Adrenal gland (tissue), 12 donors: Measurements from ENCODE around the gene AARS1. TPM values are rescaled to one million over a fixed set of nuclear protein-coding genes. Genes with fewer than 3 reads are reported as not detected.

Experiments used
- DNase-seq, 7 donors: peaks; one replicate each; pipeline ENCODE4 v3.0.0-alpha.2; 2019 to 2020
- H3K27ac ChIP-seq, 5 donors: fragments of 200-600 bp; sonication (generic) in 4 of 5; 1 replicate in 3 of 5; 2 replicates in 2 of 5; pipeline versions ENCODE4 v1.5.1 to v1.8.0; 2016 to 2020; ENCODE audit warnings: mild to moderate bottlenecking in 1 of 5
- H3K27me3 ChIP-seq: fragments of 200-600 bp; 2 replicates; pipeline ENCODE4 v1.8.0; 2021
- H3K36me3 ChIP-seq, 2 donors: fragments of 200-600 bp; replicated peaks in 1 of 2; 1 replicate in 1 of 2; 2 replicates in 1 of 2; pipeline versions ENCODE4 v1.5.1 to v1.8.0; 2018 to 2022
- H3K4me1 ChIP-seq, 2 donors: fragments of 200-600 bp; replicated peaks in 1 of 2; 1 replicate in 1 of 2; 2 replicates in 1 of 2; pipeline versions ENCODE4 v1.5.1 to v1.8.0; 2018 to 2021
- H3K4me3 ChIP-seq, 4 donors: fragments of 200-600 bp; sonication (generic) in 3 of 4; one replicate each; pipeline ENCODE4 v1.5.1; 2016 to 2018
- H3K9me3 ChIP-seq, 3 donors: fragments of 200-600 bp; sonication (generic) in 1 of 3; replicated peaks in 1 of 3; 1 replicate in 2 of 3; 2 replicates in 1 of 3; pipeline versions ENCODE4 v1.5.1 to v1.8.0; 2016 to 2021
- POLR2A ChIP-seq, 2 donors: fragments of 450-650 bp; IDR thresholded peaks; one replicate each; pipeline ENCODE4 v1.6.1; 2017; ENCODE audit warnings: antibody characterized with exemption in 2 of 2, mild to moderate bottlenecking in 2 of 2, moderate library complexity in 1 of 2
- WGBS, 4 donors: extraction: QIAGEN DNeasy Blood & Tissue Kit in 2 of 4; methylation state at CpG; one replicate each; pipeline versions ENCODE4 v1.1.5 to v1.1.7; 2013 to 2017; 5-methylcytosine and 5-hydroxymethylcytosine counted together
- intact Hi-C, 2 donors: fragments of 100-400 bp; cut with DNase I; formaldehyde crosslinking; loops; one replicate each; pipeline versions ENCODE4 v1.14.1 to v1.15.0; 2022 to 2023
- polyA plus RNA-seq, 3 donors: library from polyadenylated mRNA; stranded (reverse); fragments of 200-250 nt in 2 of 3; fragments of 350-450 nt in 1 of 3; fragmentation: Illumina TruSeq in 1 of 3; extraction: RNeasy Lipid Tissue Mini Kit (QIAGEN cat#74804) in 1 of 3; gene quantifications; one replicate each; pipeline ENCODE4 v1.2.3, GENCODE V29; 2013 to 2014
- total RNA-seq, 9 donors: library from RNA; depleted of rRNA in 4 of 9; stranded (reverse); fragments of >200 nt in 4 of 9; fragments of 120-200 nt in 1 of 9; fragmentation: NEBNext Ultra II Directional in 1 of 9; extraction: Animal tissue kit (Norgen Biotek cat#: 25700) in 1 of 9; gene quantifications; one replicate each; pipeline versions ENCODE4 v1.1.0 to v1.2.4, GENCODE V29; 2013 to 2023
- TF ChIP-seq, protein P1 (sequence below), 6 experiments: fragments of 450-650 bp in 4 of 6; fragments of 200-600 bp in 2 of 6; sonication (generic) in 1 of 6; IDR thresholded peaks; 1 replicate in 5 of 6; 2 replicates in 1 of 6; pipeline versions ENCODE4 v1.5.1 to v1.8.0; 2016 to 2021; ENCODE audit warnings: antibody characterized with exemption in 6 of 6, mild to moderate bottlenecking in 2 of 6, moderate library complexity in 1 of 6
- donor health status: healthy with polysubstance abuse.
- donor health status: Bipolar disorder and iron deficiency.
- donor health status: DM: yes; HTN: yes; CAD: no.
- donor health status: DM: no; HTN: no; CAD: no.
- donor health status: DM: no; HTN: no; CAD: no.
- donor health status: DM: yes; HTN: yes; CAD: no.

AARS1 gene
- total and polyA plus RNA-seq, 12 donors = 31.2 to 120 (median 92.0) TPM

DNA sequence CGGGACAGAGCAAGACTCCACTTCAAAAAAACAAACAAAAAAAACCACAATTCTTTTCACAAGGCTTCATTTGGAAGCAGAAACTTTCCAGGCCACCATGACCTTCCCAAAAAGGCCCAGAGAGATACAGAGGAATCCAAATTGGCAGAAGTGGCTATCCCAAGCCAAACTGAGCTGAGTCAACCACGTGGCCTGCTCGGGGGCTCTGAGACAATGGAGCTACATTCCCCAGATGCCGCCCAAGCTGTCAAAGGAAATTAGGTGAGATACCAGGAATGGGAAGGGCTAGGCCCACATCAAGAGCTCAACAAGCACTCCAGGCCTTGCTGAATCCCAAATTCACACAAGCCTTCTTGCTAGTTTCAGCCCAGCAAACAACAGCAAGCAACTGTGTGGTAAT lies 31.9 kb downstream of the AARS1 start:
- intact Hi-C loops = loop anchor here in 1 of 2 donors (10.0 kb wide), 1 partner anchor 103 kb away; no protein-coding TSS in a partner anchor

DNA sequence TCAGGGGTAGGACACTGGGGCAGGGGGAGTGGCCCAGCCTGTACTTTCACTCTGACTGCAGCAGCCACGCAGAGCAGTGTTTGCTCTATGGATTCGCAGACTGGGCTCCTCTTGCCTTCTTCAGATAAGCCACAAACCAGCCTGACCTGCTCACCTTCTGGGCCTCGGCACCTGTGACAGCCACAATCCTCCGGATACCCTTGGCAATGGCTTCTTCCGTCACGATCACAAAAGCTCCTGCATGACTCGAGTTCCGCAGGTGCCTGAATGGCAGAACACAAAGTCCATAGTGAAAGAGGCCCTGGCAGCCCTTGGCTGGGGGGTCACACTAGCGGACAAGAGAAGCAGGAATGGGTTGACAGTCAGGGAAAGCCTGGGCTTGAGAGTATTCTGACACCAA lies 33.7 kb downstream of the AARS1 start:
- TF ChIP-seq, protein P1, sequence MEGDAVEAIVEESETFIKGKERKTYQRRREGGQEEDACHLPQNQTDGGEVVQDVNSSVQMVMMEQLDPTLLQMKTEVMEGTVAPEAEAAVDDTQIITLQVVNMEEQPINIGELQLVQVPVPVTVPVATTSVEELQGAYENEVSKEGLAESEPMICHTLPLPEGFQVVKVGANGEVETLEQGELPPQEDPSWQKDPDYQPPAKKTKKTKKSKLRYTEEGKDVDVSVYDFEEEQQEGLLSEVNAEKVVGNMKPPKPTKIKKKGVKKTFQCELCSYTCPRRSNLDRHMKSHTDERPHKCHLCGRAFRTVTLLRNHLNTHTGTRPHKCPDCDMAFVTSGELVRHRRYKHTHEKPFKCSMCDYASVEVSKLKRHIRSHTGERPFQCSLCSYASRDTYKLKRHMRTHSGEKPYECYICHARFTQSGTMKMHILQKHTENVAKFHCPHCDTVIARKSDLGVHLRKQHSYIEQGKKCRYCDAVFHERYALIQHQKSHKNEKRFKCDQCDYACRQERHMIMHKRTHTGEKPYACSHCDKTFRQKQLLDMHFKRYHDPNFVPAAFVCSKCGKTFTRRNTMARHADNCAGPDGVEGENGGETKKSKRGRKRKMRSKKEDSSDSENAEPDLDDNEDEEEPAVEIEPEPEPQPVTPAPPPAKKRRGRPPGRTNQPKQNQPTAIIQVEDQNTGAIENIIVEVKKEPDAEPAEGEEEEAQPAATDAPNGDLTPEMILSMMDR (IDR thresholded peaks at IDR 0.05) = no peak
- Histone ChIP-seq H3K9me3 (no peaks in the 10 kb centered on the region), H3K27ac (no peak overlapping the region), H3K4me1 (peaks cover 0 to 5% of the 10 kb centered on the region in 2 donors), H3K36me3 (peaks cover 0 to 80% of the 10 kb centered on the region in 2 donors), H3K4me3 (no peak overlapping the region), H3K27me3 (no peaks in the 10 kb centered on the region)
- intact Hi-C loops = loop anchor here in 1 of 2 donors (10.0 kb wide), 1 partner anchor 101 kb away; no protein-coding TSS in a partner anchor
- WGBS, 4 donors = 94 to 96% (median 95%) methylated on average over 5 to 9 of the region's 9 CpGs
- DNase-seq = peak in 1 of 7 donors; percentile 41

More for the DNA sequence above, 31.9 kb downstream of the AARS1 start:
- Histone ChIP-seq H3K4me3 (no peak overlapping the region), H3K27ac (peak overlapping the region in 1 of 5 donors; percentile 34), H3K4me1 (no peaks in the 10 kb centered on the region), H3K36me3 (peaks cover 0 to 94% of the 10 kb centered on the region in 2 donors), H3K27me3 (no peaks in the 10 kb centered on the region), H3K9me3 (no peaks in the 10 kb centered on the region)
- TF ChIP-seq, protein P1 (IDR thresholded peaks at IDR 0.05) = no peak
- no peak for TF ChIP-seq POLR2A (IDR thresholded peaks at IDR 0.05)
- DNase-seq = peak in 4 of 7 donors; percentile 21 to 47 (median 30)
- 38 to 68% (median 48%) methylated on average over 3 to 4 of the region's 4 CpGs for WGBS, 4 donors

DNA sequence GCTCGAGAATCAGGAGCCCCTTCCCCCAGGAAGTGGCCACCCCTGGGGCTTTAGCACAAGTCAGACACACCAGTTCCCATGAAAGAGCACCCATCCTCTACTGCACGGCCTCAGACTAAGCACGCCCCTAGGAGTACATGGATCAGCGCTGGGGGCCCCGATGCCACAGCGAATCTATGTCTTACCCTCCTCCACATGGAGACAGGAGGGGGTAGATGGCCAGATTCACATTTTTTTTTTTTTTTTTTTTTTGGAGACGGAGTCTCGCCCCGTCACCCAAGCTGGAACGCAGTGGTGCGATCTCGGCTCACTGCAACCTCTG lies 34.4 kb downstream of the AARS1 start:
- no peak for TF ChIP-seq POLR2A (IDR thresholded peaks at IDR 0.05)
- Histone ChIP-seq H3K9me3 (no peaks in the 10 kb centered on the region), H3K4me3 (no peak overlapping the region), H3K27me3 (no peaks in the 10 kb centered on the region), H3K36me3 (peaks cover 0 to 73% of the 10 kb centered on the region in 2 donors), H3K4me1 (peaks cover 5 to 11% of the 10 kb centered on the region in 2 donors), H3K27ac (no peak overlapping the region)
- intact Hi-C loops = loop anchor here in 1 of 2 donors (10.0 kb wide), 1 partner anchor 100 kb away; no protein-coding TSS in a partner anchor
- 92 to 94% (median 93%) methylated on average over 11 to 12 of the region's 12 CpGs for WGBS, 4 donors
- peak in 1 of 7 donors; percentile 42 for DNase-seq

DNA sequence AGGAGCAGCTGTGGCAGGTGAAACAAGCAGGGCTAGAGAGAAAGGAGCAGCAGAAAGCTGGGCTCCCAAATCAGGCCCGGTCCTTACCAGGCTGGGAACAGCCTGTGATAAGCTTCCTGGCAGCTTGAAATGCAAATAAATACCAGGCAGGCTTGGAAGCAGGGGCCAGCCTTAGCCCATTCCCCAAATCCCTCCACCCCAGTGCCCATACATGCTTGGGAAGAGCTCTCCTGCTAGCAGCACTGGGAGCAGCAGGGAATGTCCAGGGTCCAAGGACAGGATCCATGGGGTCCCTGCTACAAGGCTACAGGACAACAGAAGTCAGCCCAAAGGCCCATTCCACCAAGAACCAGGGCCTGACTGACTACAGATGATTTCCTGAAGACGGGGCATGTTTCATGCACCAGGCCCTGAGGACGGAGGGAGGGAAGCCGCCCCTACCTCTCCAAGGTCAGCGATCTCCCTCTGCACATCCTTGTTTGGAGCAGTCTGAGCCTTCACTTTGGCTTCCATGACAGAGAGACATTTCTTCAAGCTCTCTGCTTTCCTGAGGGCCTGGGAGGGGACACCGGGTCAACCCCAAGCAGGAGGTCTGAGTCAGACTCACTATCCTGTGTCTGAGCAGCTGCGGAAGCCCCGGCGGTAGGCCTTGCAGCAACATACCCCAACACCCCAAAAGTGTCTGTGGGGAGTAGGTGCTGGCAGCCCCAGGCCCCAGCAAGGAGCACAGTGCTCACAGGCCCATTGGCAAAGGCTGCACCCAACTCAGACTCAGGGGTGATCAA lies 34.9 kb downstream of the AARS1 start:
- H3K27ac ChIP-seq = no peak overlapping the region
- no peaks in the 10 kb centered on the region for H3K9me3 ChIP-seq
- no peak overlapping the region for H3K4me3 ChIP-seq
- TF ChIP-seq, protein P1 (IDR thresholded peaks at IDR 0.05) = peak in 1 of 6 experiments; percentile 3
- no peak for TF ChIP-seq POLR2A (IDR thresholded peaks at IDR 0.05)
- peak in 1 of 7 donors; percentile 45 for DNase-seq
- peaks cover 11 to 17% of the 10 kb centered on the region in 2 donors for H3K4me1 ChIP-seq
- WGBS, 4 donors = 87 to 100% (median 97%) methylated on average over 1 to 9 of the region's 9 CpGs
- intact Hi-C loops = loop anchor here in 1 of 2 donors (10.0 kb wide), 1 partner anchor 100 kb away; no protein-coding TSS in a partner anchor
- no peaks in the 10 kb centered on the region for H3K27me3 ChIP-seq
- peaks cover 0 to 68% of the 10 kb centered on the region in 2 donors for H3K36me3 ChIP-seq
